Right atrium auricular region (tissue), 2 donors: Measurements from ENCODE around the gene CST9L. TPM values are rescaled to one million over a fixed set of nuclear protein-coding genes. Genes with fewer than 3 reads are reported as not detected.
A peak's percentile ranks its signal among the peaks of the same experiment; 100 is the strongest.

Source experiments
- DNase-seq: peaks from one replicate; pipeline ENCODE4 v3.0.0-alpha.2; 2019; ENCODE audit warnings: low spot score
- H3K27ac ChIP-seq, 2 donors: fragments of 200-600 bp; sonication (generic); 1 replicate in 1 of 2; 2 replicates in 1 of 2; pipeline ENCODE4 v1.5.1; 2016 to 2019
- H3K27me3 ChIP-seq, 2 donors: fragments of 200-600 bp; sonication (generic); one replicate each; pipeline versions ENCODE4 v1.5.1 to v1.6.0; 2017 to 2019
- H3K36me3 ChIP-seq: fragments of 200-600 bp; sonication (generic); one replicate; pipeline ENCODE4 v1.5.1; 2016
- H3K4me1 ChIP-seq, 2 donors: fragments of 200-600 bp; sonication (generic); one replicate each; pipeline versions ENCODE4 v1.5.1 to v1.6.0; 2017 to 2019
- H3K4me3 ChIP-seq, 2 donors: fragments of 200-600 bp; sonication (generic); 1 replicate in 1 of 2; 2 replicates in 1 of 2; pipeline ENCODE4 v1.5.1; 2017 to 2019; ENCODE audit warnings: mild to moderate bottlenecking in 1 of 2, moderate library complexity in 1 of 2
- H3K9me3 ChIP-seq, 2 donors: fragments of 200-600 bp; sonication (generic); one replicate each; pipeline ENCODE4 v1.5.1; 2019
- CTCF ChIP-seq, 2 donors: fragments of 200-600 bp; sonication (generic); IDR thresholded peaks; one replicate each; pipeline ENCODE4 v1.5.1; 2019; ENCODE audit warnings: antibody characterized with exemption in 2 of 2
- total RNA-seq, 2 donors: library from RNA; depleted of rRNA; stranded (reverse); fragments of >200 nt; gene quantifications; one replicate each; pipeline ENCODE4 v1.1.0, GENCODE V29; 2016

The CST9L gene
- total RNA-seq, 2 donors from 2014 or later = not detected

GRCh38 chr20:23608251-23608846 is 40.1 kb upstream of the CST9L start:
- Histone ChIP-seq H3K36me3 (no peaks in the 10 kb centered on the region), H3K4me1 (peaks cover 0 to 3% of the 10 kb centered on the region in 2 donors), H3K27me3 (no peaks in the 10 kb centered on the region), H3K27ac (no peak overlapping the region), H3K9me3 (no peaks in the 10 kb centered on the region), H3K4me3 (no peak overlapping the region)
- TF ChIP-seq CTCF (IDR thresholded peaks at IDR 0.05) = no peak
- DNase-seq = no peak

DNA sequence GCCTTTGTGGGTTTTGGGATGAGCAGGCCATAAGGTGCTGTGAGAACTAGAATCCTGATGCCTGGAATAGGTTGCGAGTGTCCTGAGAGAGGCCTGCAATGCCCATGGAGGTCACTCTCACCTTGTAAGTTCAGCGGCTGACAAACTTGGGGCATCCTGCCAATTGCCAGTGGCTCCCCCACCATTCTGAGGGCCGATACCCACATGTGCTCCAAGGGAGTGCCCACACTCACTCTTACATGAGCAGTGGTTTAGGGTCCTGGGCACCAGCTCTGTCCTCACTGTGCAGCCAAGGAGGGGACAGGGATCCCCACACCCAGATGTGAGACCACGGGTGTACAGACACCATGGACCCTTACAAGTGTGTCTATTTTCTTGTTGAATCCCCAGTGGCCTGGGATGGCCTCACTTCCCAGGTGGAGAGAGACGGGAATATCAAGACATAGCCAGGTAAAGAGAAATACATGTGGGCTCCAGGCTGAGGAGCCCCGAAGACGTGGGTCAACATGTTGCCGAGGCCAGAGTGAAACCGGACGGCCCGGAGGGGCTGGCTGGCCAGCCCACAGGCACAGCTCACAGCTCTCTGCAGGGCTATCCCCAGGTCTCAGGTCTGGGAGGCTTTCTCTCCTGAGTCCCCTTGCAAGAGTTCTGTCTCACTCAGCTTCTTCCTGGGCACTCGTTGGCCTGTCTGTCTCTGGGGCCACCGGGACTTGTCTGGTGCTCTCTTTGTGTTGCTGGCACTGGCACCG is 39.4 kb upstream of the CST9L start:
- TF ChIP-seq CTCF (IDR thresholded peaks at IDR 0.05) = no peak
- no peaks in the 10 kb centered on the region for H3K36me3 ChIP-seq
- no peak overlapping the region for H3K4me3 ChIP-seq
- no peaks in the 10 kb centered on the region for H3K4me1 ChIP-seq
- no peak overlapping the region for H3K27ac ChIP-seq
- H3K27me3 ChIP-seq = no peaks in the 10 kb centered on the region
- H3K9me3 ChIP-seq = no peaks in the 10 kb centered on the region
- DNase-seq = no peak

DNA sequence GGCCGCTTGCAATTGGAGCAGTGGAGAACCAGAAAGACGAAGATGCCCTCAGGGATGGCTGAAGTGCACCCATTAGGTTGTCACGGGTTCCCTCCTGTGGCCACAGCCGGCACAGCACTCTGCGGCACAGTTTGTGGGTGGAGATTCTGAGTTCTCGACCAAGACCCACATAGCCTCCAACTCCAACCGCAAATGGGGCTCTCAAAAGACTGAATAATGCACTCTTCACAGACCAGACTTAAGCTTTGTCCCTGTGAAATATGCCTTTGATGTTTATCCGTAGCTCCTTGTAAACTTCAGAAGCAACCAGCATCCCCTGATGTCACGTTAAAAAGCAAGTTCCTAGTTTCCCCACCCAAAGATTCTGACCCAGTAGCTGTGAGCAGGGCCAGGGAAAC is 38.4 kb upstream of the CST9L start:
- H3K4me1 ChIP-seq = no peaks in the 10 kb centered on the region
- DNase-seq = peak; percentile 82
- no peaks in the 10 kb centered on the region for H3K9me3 ChIP-seq
- no peaks in the 10 kb centered on the region for H3K27me3 ChIP-seq
- no peak overlapping the region for H3K27ac ChIP-seq
- TF ChIP-seq CTCF (IDR thresholded peaks at IDR 0.05) = peak; percentile 88 to 91
- no peak overlapping the region for H3K4me3 ChIP-seq
- no peaks in the 10 kb centered on the region for H3K36me3 ChIP-seq

GRCh38 chr20:23605867-23606651 is 37.8 kb upstream of the CST9L start, which contains the start of gene CST9:
Gene CST9, minus strand, starts transcription at chr20:23605917. Its CDS starts 53 bp downstream, at chr20:23605864.
- H3K36me3 ChIP-seq = no peaks in the 10 kb centered on the region
- H3K4me3 ChIP-seq = no peak within 1 kb of the TSS
- DNase-seq = no peak
- H3K27ac ChIP-seq = no peak within 1 kb of the TSS
- H3K9me3 ChIP-seq = no peaks in the 10 kb centered on the region
- no peaks in the 10 kb centered on the region for H3K27me3 ChIP-seq
- TF ChIP-seq CTCF (IDR thresholded peaks at IDR 0.05) = no peak
- H3K4me1 ChIP-seq = no peaks in the 10 kb centered on the region

GRCh38 chr20:23604306-23604705 is 36.0 kb upstream of the CST9L start:
- no peak for DNase-seq

More at GRCh38 chr20:23604306-23604705, 36.0 kb upstream of the CST9L start:
- H3K4me3 ChIP-seq = no peak overlapping the region
- no peaks in the 10 kb centered on the region for H3K27me3 ChIP-seq
- TF ChIP-seq CTCF (IDR thresholded peaks at IDR 0.05) = no peak
- no peaks in the 10 kb centered on the region for H3K4me1 ChIP-seq
- no peak overlapping the region for H3K27ac ChIP-seq
- no peaks in the 10 kb centered on the region for H3K9me3 ChIP-seq
- no peaks in the 10 kb centered on the region for H3K36me3 ChIP-seq
